H9 (cell line): ENCODE measurements around the gene CLCNKA. TPM values are rescaled to one million over a fixed set of nuclear protein-coding genes. Genes with fewer than 3 reads are reported as not detected.

Source experiments
- DNase-seq: peaks from one replicate; pipeline ENCODE4 v3.0.0-alpha.2; 2017
- H2AFZ ChIP-seq: one replicate; pipeline ENCODE4 v1.6.1; 2013; ENCODE audit warnings: mild to moderate bottlenecking, low read length, control low read depth, moderate library complexity
- H2AK5ac ChIP-seq: 2 replicates; pipeline ENCODE4 v1.6.1; 2013; ENCODE audit warnings: low read length, control low read depth, mixed read lengths; ENCODE audit not compliant: insufficient read length
- H2BK120ac ChIP-seq: one replicate; pipeline ENCODE4 v1.6.1; 2013; ENCODE audit warnings: low read depth, mild to moderate bottlenecking, low read length, control low read depth, inconsistent platforms; ENCODE audit not compliant: poor library complexity, severe bottlenecking
- H2BK12ac ChIP-seq: 2 replicates; pipeline ENCODE4 v1.6.1; 2013; ENCODE audit warnings: low read length, control low read depth, mixed read lengths, low read depth; ENCODE audit not compliant: insufficient read length
- H2BK15ac ChIP-seq: 2 replicates; pipeline ENCODE4 v1.6.1; 2013; ENCODE audit warnings: low read depth, low read length, control low read depth
- H2BK20ac ChIP-seq: one replicate; pipeline ENCODE4 v1.6.1; 2013; ENCODE audit warnings: low read depth, mild to moderate bottlenecking, low read length, control low read depth, inconsistent platforms; ENCODE audit not compliant: poor library complexity, severe bottlenecking
- H2BK5ac ChIP-seq: 2 replicates; pipeline ENCODE4 v1.6.1; 2013; ENCODE audit warnings: low read length, control low read depth, mixed read lengths; ENCODE audit not compliant: insufficient read length
- H3K14ac ChIP-seq: 2 replicates; pipeline ENCODE4 v1.6.1; 2013; ENCODE audit warnings: low read length, control low read depth; ENCODE audit not compliant: insufficient read depth
- H3K18ac ChIP-seq: 2 replicates; pipeline ENCODE4 v1.6.1; 2013; ENCODE audit warnings: low read depth, mild to moderate bottlenecking, mixed read lengths, low read length, control low read depth; ENCODE audit not compliant: insufficient read length
- H3K23ac ChIP-seq: 2 replicates; pipeline ENCODE4 v1.6.1; 2013; ENCODE audit warnings: low read length, control low read depth, mixed read lengths, low read depth; ENCODE audit not compliant: insufficient read length
- H3K23me2 ChIP-seq: 2 replicates; pipeline ENCODE4 v1.6.1; 2013; ENCODE audit warnings: low read depth, mild to moderate bottlenecking, mixed read lengths, low read length, control low read depth; ENCODE audit not compliant: insufficient read length, poor library complexity, severe bottlenecking
- H3K27ac ChIP-seq: 2 replicates; pipeline ENCODE4 v1.5.1; 2013; ENCODE audit warnings: low read length, control low read depth, mixed read lengths, low read depth; ENCODE audit not compliant: insufficient read length
- H3K27me3 ChIP-seq: 2 replicates; pipeline ENCODE4 v1.6.1; 2013; ENCODE audit warnings: low read length, control low read depth, inconsistent platforms; ENCODE audit not compliant: insufficient read depth
- H3K4ac ChIP-seq: 2 replicates; pipeline ENCODE4 v1.6.1; 2013; ENCODE audit warnings: low read depth, mild to moderate bottlenecking, control low read depth, inconsistent platforms, low read length, moderate library complexity
- H3K4me1 ChIP-seq: 2 replicates; pipeline ENCODE4 v1.6.1; 2013; ENCODE audit warnings: low read length, control low read depth, inconsistent platforms; ENCODE audit not compliant: insufficient read depth
- H3K4me2 ChIP-seq: 2 replicates; pipeline ENCODE4 v1.6.1; 2013; ENCODE audit warnings: low read length, control low read depth, mixed read lengths; ENCODE audit not compliant: insufficient read length, insufficient read depth
- H3K56ac ChIP-seq: 2 replicates; pipeline ENCODE4 v1.6.1; 2013; ENCODE audit warnings: low read depth, mild to moderate bottlenecking, mixed read lengths, low read length, control low read depth; ENCODE audit not compliant: insufficient read length
- H3K79me1 ChIP-seq: 2 replicates; pipeline ENCODE4 v1.6.1; 2013; ENCODE audit warnings: low read depth, mild to moderate bottlenecking, moderate library complexity, low read length, control low read depth, inconsistent platforms; ENCODE audit not compliant: insufficient read depth, poor library complexity, severe bottlenecking
- H3K79me2 ChIP-seq: 2 replicates; pipeline ENCODE4 v1.6.1; 2013; ENCODE audit warnings: low read length, control low read depth, inconsistent platforms; ENCODE audit not compliant: insufficient read depth
- H3K9ac ChIP-seq: 2 replicates; pipeline ENCODE4 v1.6.1; 2013; ENCODE audit warnings: low read length, control low read depth, mixed read lengths; ENCODE audit not compliant: insufficient read length; ENCODE audit errors: extremely low read depth
- H3K9me3 ChIP-seq: one replicate; pipeline ENCODE4 v1.6.1; 2013; ENCODE audit warnings: low read depth, low read length, inconsistent platforms; ENCODE audit not compliant: control insufficient read depth
- H3T11ph ChIP-seq: one replicate; pipeline ENCODE4 v1.6.1; 2013; ENCODE audit warnings: mild to moderate bottlenecking, low read length, control low read depth, inconsistent platforms
- H4K20me1 ChIP-seq: one replicate; pipeline ENCODE4 v1.6.1; 2013; ENCODE audit not compliant: control insufficient read depth, insufficient read length, insufficient read depth
- H4K5ac ChIP-seq: 2 replicates; pipeline ENCODE4 v1.6.1; 2013; ENCODE audit warnings: low read depth, mild to moderate bottlenecking, mixed read lengths, low read length, control low read depth; ENCODE audit not compliant: insufficient read length
- H4K8ac ChIP-seq: replicated peaks from 2 replicates; pipeline ENCODE4 v1.6.1; 2013; ENCODE audit warnings: low read length, control low read depth, mixed read lengths, low read depth; ENCODE audit not compliant: insufficient read length
- H4K91ac ChIP-seq: 2 replicates; pipeline ENCODE4 v1.6.1; 2013; ENCODE audit warnings: low read depth, mild to moderate bottlenecking, moderate library complexity, mixed read lengths, low read length, control low read depth; ENCODE audit not compliant: insufficient read length
- H3K27ac Mint-ChIP-seq, 3 experiments: 2 replicates in 2 of 3; 3 replicates in 1 of 3; pipeline ENCODE4 v1.8.0; 2020 to 2021; ENCODE audit warnings: mixed read lengths in 3 of 3, mild to moderate bottlenecking in 1 of 3, moderate library complexity in 1 of 3
- H3K27me3 Mint-ChIP-seq: 2 replicates; pipeline ENCODE4 v1.8.0; 2021; ENCODE audit warnings: low read depth, mild to moderate bottlenecking, moderate library complexity, mixed read lengths
- H3K36me3 Mint-ChIP-seq, 3 experiments: 2 replicates in 2 of 3; 3 replicates in 1 of 3; pipeline ENCODE4 v1.8.0; 2020 to 2021; ENCODE audit warnings: low read depth in 3 of 3, mixed read lengths in 3 of 3; ENCODE audit not compliant: insufficient read depth in 1 of 3
- H3K4me1 Mint-ChIP-seq, 2 experiments: 2 replicates each; pipeline ENCODE4 v1.8.0; 2020; ENCODE audit warnings: mixed read lengths in 2 of 2
- H3K4me3 Mint-ChIP-seq, 2 experiments: 2 replicates in 1 of 2; 3 replicates in 1 of 2; pipeline ENCODE4 v1.8.0; 2020 to 2021; ENCODE audit warnings: mild to moderate bottlenecking in 2 of 2, mixed read lengths in 2 of 2, moderate library complexity in 1 of 2
- H3K9me3 Mint-ChIP-seq, 2 experiments: 2 replicates in 1 of 2; 3 replicates in 1 of 2; pipeline ENCODE4 v1.8.0; 2020; ENCODE audit warnings: mild to moderate bottlenecking in 2 of 2, mixed read lengths in 2 of 2, moderate library complexity in 1 of 2
- WGBS: extraction: QIAGEN DNeasy Blood & Tissue Kit; methylation state at CpG from one replicate; pipeline ENCODE4 v1.1.7; 2013; ENCODE audit warnings: missing lambda C conversion rate, low lambda C conversion rate, mixed read lengths; ENCODE audit not compliant: insufficient read length; ENCODE audit errors: extremely low coverage; 5-methylcytosine and 5-hydroxymethylcytosine counted together
- total RNA-seq: library from RNA; stranded (reverse); gene quantifications from 2 replicates; pipeline ENCODE4 v1.2.1, GENCODE V29; 2021
- TF ChIP-seq, protein P1 (sequence below): fragments of 200-600 bp; sonication (generic); conservative IDR thresholded peaks from 3 replicates; pipeline ENCODE4 v1.8.0; 2021; ENCODE audit warnings: antibody characterized with exemption, mild to moderate bottlenecking

Gene CLCNKA
- total RNA-seq, 1 experiment from 2014 or later, result 0.98 TPM

DNA sequence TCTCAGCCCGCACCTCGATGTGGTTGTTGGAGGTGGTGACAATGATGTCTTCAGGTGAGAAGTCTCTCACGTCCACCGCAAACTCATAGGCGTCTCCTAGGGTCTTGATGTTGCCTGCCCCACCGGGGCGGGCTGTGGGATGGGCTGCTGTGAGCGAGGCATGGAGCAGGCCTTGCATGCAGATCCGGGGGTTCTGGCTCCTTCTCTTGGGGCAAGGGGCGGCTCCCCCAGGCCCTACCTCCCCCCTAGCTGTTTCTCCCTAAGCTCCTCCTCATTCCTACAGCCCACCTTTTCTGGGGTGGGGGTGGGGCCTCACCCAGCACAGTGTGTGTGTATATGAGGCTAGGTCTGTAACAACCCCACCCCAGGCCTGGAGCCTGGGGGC is 4.8 kb upstream of the CLCNKA start:
- no peak overlapping the region for H3K9ac ChIP-seq
- WGBS, result no CpG with 5 or more reads among the region's 10 CpGs
- no peak overlapping the region for H3K4ac ChIP-seq
- no peak overlapping the region for H3K27ac ChIP-seq
- H2BK15ac ChIP-seq, result no peak overlapping the region
- no peaks in the 10 kb centered on the region for H3K79me2 ChIP-seq
- H2AFZ ChIP-seq, result no peak overlapping the region
- TF ChIP-seq, protein P1, sequence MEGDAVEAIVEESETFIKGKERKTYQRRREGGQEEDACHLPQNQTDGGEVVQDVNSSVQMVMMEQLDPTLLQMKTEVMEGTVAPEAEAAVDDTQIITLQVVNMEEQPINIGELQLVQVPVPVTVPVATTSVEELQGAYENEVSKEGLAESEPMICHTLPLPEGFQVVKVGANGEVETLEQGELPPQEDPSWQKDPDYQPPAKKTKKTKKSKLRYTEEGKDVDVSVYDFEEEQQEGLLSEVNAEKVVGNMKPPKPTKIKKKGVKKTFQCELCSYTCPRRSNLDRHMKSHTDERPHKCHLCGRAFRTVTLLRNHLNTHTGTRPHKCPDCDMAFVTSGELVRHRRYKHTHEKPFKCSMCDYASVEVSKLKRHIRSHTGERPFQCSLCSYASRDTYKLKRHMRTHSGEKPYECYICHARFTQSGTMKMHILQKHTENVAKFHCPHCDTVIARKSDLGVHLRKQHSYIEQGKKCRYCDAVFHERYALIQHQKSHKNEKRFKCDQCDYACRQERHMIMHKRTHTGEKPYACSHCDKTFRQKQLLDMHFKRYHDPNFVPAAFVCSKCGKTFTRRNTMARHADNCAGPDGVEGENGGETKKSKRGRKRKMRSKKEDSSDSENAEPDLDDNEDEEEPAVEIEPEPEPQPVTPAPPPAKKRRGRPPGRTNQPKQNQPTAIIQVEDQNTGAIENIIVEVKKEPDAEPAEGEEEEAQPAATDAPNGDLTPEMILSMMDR, result no peak
- no peaks in the 10 kb centered on the region for H3K79me1 ChIP-seq
- no peak overlapping the region for H3K56ac ChIP-seq
- no peak overlapping the region for H3K18ac ChIP-seq
- no peak overlapping the region for H3K27ac Mint-ChIP-seq
- H3K4me2 ChIP-seq, result no peak overlapping the region
- no peak overlapping the region for H3T11ph ChIP-seq
- no peak overlapping the region for H4K8ac ChIP-seq
- no peak for DNase-seq
- H3K27me3 ChIP-seq, result no peaks in the 10 kb centered on the region
- H3K36me3 Mint-ChIP-seq, result no peaks in the 10 kb centered on the region
- H3K27me3 Mint-ChIP-seq, result peaks cover 27% of the 10 kb centered on the region
- H4K5ac ChIP-seq, result no peak overlapping the region
- no peak overlapping the region for H2BK120ac ChIP-seq
- no peaks in the 10 kb centered on the region for H3K9me3 Mint-ChIP-seq
- no peak overlapping the region for H2BK20ac ChIP-seq
- H3K23me2 ChIP-seq, result no peaks in the 10 kb centered on the region
- H3K14ac ChIP-seq, result no peak overlapping the region
- no peak overlapping the region for H2BK5ac ChIP-seq
- no peaks in the 10 kb centered on the region for H4K20me1 ChIP-seq
- H2BK12ac ChIP-seq, result no peak overlapping the region
- H2AK5ac ChIP-seq, result no peak overlapping the region
- peaks cover 8% of the 10 kb centered on the region; the same call in 1 of the 2 replicates for H3K4me1 ChIP-seq
- no peak overlapping the region for H4K91ac ChIP-seq
- H3K4me1 Mint-ChIP-seq, result peaks cover 29 to 58% of the 10 kb centered on the region in 2 experiments
- no peak overlapping the region for H3K23ac ChIP-seq
- no peak overlapping the region for H3K4me3 Mint-ChIP-seq
- no peaks in the 10 kb centered on the region for H3K9me3 ChIP-seq
